Prostate gland (tissue), 2 donors: ENCODE measurements around the gene RAP1GDS1. TPM values are rescaled to one million over a fixed set of nuclear protein-coding genes. Genes with fewer than 3 reads are reported as not detected.
A peak's percentile ranks its signal among the peaks of the same experiment; 100 is the strongest.
"Not testable (repeated sequence)": the region's sequence is repeated elsewhere in the genome, so short reads cannot be mapped to it uniquely, and the experiment has no call there.

Experiments
- DNase-seq: peaks from one replicate; pipeline ENCODE4 v3.0.0-alpha.2; 2019; ENCODE audit warnings: low spot score
- H3K27ac ChIP-seq, 2 donors: fragments of 200-600 bp; sonication (generic); 2 replicates each; pipeline ENCODE4 v1.5.1; 2017 to 2019
- H3K27me3 ChIP-seq: fragments of 200-600 bp; sonication (generic); replicated peaks from 2 replicates; pipeline ENCODE4 v1.5.1; 2019; ENCODE audit not compliant: insufficient read depth
- H3K36me3 ChIP-seq, 2 donors: fragments of 200-600 bp; sonication (generic); 1 replicate in 1 of 2; 2 replicates in 1 of 2; pipeline versions ENCODE4 v1.5.1 to v1.8.1; 2017 to 2019
- H3K4me1 ChIP-seq: fragments of 200-600 bp; sonication (generic); replicated peaks from 2 replicates; pipeline ENCODE4 v1.5.1; 2019
- H3K4me3 ChIP-seq, 2 donors: fragments of 200-600 bp; sonication (generic); 2 replicates each; pipeline ENCODE4 v1.5.1; 2017 to 2019
- H3K9me3 ChIP-seq: fragments of 200-600 bp; sonication (generic); 2 replicates; pipeline ENCODE4 v1.5.1; 2017
- POLR2A ChIP-seq: fragments of 450-650 bp; IDR thresholded peaks from one replicate; pipeline ENCODE4 v1.6.1; 2016; ENCODE audit warnings: antibody characterized with exemption, mild to moderate bottlenecking
- POLR2AphosphoS5 ChIP-seq: sonication (generic); formaldehyde crosslinking; IDR thresholded peaks from one replicate; pipeline ENCODE4 v1.6.1; 2017; ENCODE audit warnings: antibody characterized with exemption
- WGBS: methylation state at CpG from one replicate; pipeline ENCODE4 v1.1.5; 2018; 5-methylcytosine and 5-hydroxymethylcytosine counted together
- intact Hi-C: fragments of 100-400 bp; cut with DNase I; formaldehyde crosslinking; loops from one replicate; pipeline ENCODE4 v1.14.2; 2022
- total RNA-seq, 2 donors: library from RNA; depleted of rRNA; stranded (reverse); fragments of >200 nt; gene quantifications; one replicate each; pipeline ENCODE4 v1.1.0, GENCODE V29; 2016
- TF ChIP-seq, protein P1 (sequence below), 4 experiments: fragments of 200-600 bp in 2 of 4; fragments of 450-650 bp in 2 of 4; sonication (generic) in 2 of 4; IDR thresholded peaks; 1 replicate in 3 of 4; 2 replicates in 1 of 4; pipeline ENCODE4 v1.5.1; 2016 to 2019; ENCODE audit warnings: antibody characterized with exemption in 4 of 4, mild to moderate bottlenecking in 2 of 4, moderate library complexity in 2 of 4

RAP1GDS1 gene
- total RNA-seq, 2 donors from 2014 or later = 16.5 to 34.5 TPM

- DNase-seq = no peak
- WGBS = 68% methylated on average over 10 of the region's 10 CpGs
- Histone ChIP-seq H3K27ac (peak overlapping the region; percentile 4 to 41), H3K4me3 (no peak overlapping the region), H3K36me3 (no peaks in the 10 kb centered on the region), H3K9me3 (no peaks in the 10 kb centered on the region), H3K4me1 (no peaks in the 10 kb centered on the region), H3K27me3 (no peaks in the 10 kb centered on the region)
- TF ChIP-seq POLR2AphosphoS5 = peak; percentile 33
- TF ChIP-seq POLR2A = no peak
- TF ChIP-seq, protein P1, sequence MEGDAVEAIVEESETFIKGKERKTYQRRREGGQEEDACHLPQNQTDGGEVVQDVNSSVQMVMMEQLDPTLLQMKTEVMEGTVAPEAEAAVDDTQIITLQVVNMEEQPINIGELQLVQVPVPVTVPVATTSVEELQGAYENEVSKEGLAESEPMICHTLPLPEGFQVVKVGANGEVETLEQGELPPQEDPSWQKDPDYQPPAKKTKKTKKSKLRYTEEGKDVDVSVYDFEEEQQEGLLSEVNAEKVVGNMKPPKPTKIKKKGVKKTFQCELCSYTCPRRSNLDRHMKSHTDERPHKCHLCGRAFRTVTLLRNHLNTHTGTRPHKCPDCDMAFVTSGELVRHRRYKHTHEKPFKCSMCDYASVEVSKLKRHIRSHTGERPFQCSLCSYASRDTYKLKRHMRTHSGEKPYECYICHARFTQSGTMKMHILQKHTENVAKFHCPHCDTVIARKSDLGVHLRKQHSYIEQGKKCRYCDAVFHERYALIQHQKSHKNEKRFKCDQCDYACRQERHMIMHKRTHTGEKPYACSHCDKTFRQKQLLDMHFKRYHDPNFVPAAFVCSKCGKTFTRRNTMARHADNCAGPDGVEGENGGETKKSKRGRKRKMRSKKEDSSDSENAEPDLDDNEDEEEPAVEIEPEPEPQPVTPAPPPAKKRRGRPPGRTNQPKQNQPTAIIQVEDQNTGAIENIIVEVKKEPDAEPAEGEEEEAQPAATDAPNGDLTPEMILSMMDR (IDR thresholded peaks at IDR 0.05) = no peak
- intact Hi-C loops = no loop called here
Observed at GRCh38 chr4:98446499-98447375, 185.6 kb downstream of the RAP1GDS1 start.

DNA sequence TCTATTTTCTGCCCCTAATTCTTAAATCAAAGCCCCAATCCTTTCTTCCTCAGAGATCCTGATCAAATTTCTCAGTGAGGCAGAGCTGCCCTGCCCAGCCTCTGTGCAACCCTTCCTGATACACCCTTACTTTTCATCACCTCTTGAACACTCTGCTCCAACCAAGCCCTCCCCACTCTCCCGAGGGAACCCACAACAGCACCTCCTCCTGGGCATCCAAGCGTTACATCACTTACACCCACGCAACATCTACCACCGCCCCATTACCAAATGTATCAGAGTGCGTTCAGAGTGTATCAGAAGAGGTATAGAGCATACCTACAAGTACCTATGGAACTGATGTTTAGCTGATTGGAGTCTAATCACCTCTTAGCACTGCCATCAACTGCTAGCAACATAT, 186.5 kb downstream of the RAP1GDS1 start:
- TF ChIP-seq, protein P1 (IDR thresholded peaks at IDR 0.05) = no peak
- TF ChIP-seq POLR2AphosphoS5 (no peak), POLR2A (no peak)
- H3K27me3 ChIP-seq = no peaks in the 10 kb centered on the region
- no peaks in the 10 kb centered on the region for H3K36me3 ChIP-seq
- no peaks in the 10 kb centered on the region for H3K4me1 ChIP-seq
- H3K9me3 ChIP-seq = no peaks in the 10 kb centered on the region
- H3K27ac ChIP-seq = no peak overlapping the region
- no peak for DNase-seq
- 96% methylated on average over 5 of the region's 5 CpGs for WGBS
- H3K4me3 ChIP-seq = no peak overlapping the region
- intact Hi-C loops = no loop called here

DNA sequence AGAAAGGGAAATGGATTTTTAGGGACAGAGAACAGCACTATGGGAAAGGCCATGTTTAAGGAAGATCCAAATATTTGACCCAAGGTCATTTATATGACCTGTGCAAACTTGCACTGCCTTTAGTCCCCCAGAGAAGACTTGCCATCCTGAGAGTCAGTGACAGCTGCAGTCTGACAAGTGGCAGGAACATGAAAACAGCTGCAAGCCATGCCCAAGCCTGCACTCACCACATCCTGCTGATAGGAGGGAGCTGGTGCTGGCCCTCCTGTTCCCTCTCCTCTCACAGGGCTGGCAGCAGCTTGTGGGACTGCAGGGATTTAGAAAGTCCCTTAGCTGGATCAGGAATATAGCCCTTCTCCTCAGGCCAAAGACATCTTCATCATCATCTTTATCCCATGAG, 187.7 kb downstream of the RAP1GDS1 start:
- H3K27me3 ChIP-seq = no peaks in the 10 kb centered on the region
- H3K36me3 ChIP-seq = no peaks in the 10 kb centered on the region
- no peaks in the 10 kb centered on the region for H3K9me3 ChIP-seq
- H3K27ac ChIP-seq = no peak overlapping the region
- H3K4me3 ChIP-seq = no peak overlapping the region
- TF ChIP-seq POLR2A = no peak
- no peak for TF ChIP-seq POLR2AphosphoS5
- TF ChIP-seq, protein P1 (IDR thresholded peaks at IDR 0.05) = no peak
- DNase-seq = no peak
- intact Hi-C loops = no loop called here
- H3K4me1 ChIP-seq = no peaks in the 10 kb centered on the region

- intact Hi-C loops = no loop called here
- no peaks in the 10 kb centered on the region for H3K36me3 ChIP-seq
- TF ChIP-seq POLR2A (no peak), POLR2AphosphoS5 (no peak)
- TF ChIP-seq, protein P1 (IDR thresholded peaks at IDR 0.05) = no peak
- H3K9me3 ChIP-seq = no peaks in the 10 kb centered on the region
- no peaks in the 10 kb centered on the region for H3K27me3 ChIP-seq
- DNase-seq = no peak
- H3K4me3 ChIP-seq = no peak overlapping the region
- no peak overlapping the region for H3K27ac ChIP-seq
- WGBS = 98% methylated on average over 3 of the region's 3 CpGs
- H3K4me1 ChIP-seq = no peaks in the 10 kb centered on the region
Observed at GRCh38 chr4:98452091-98452490, 190.9 kb downstream of the RAP1GDS1 start.

- H3K4me3 ChIP-seq, H3K4me1 ChIP-seq, H3K36me3 ChIP-seq, H3K27me3 ChIP-seq, H3K9me3 ChIP-seq, H3K27ac ChIP-seq, DNase-seq, intact Hi-C loops: not testable (repeated sequence)
- WGBS = 83% methylated on average over 9 of the region's 9 CpGs
Observed at GRCh38 chr4:98457422-98457821, 196.2 kb downstream of the RAP1GDS1 start.

DNA sequence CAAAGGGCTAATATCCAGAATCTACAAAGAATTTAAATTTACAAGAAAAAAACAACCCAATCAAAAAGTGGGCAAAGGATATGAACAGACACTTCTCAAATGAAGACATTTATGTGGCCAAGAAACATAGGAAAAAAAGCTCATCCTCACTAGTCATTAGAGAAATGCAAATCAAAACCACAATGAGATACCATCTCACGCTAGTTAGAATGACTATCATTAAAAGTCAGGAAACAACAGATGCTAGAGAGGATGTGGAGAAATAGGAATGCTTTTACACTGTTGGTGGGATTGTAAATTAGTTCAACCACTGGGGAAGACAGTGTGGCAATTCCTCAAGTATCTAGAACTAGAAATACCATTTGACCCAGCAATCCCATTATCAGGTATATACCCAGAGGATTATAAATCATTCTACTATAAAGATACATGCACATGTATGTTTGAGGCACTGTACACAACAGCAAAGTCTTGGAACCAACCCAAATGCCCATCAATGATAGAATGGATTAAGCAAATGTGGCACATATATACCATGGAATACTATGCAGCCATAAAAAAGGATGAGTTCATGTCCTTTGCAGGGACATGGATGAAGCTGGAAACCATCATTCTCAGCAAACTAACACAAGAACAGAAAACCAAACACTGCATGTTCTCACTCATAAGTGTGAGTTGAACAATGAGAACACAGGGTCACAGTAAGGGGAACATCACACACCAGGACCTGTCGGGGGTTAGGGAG, 200.1 kb downstream of the RAP1GDS1 start:
- intact Hi-C loops = loop anchor here (10.0 kb wide), 1 partner anchor 594 kb away; no protein-coding TSS in a partner anchor

More for the DNA sequence above, 200.1 kb downstream of the RAP1GDS1 start:
- not testable (repeated sequence) for H3K9me3 ChIP-seq, DNase-seq, H3K27me3 ChIP-seq, H3K36me3 ChIP-seq, H3K4me3 ChIP-seq, H3K27ac ChIP-seq, H3K4me1 ChIP-seq
- 92% methylated on average over 2 of the region's 2 CpGs for WGBS
